T-helper 17 cell (primary cell): Measurements from ENCODE around the gene AHNAK2. TPM values are rescaled to one million over a fixed set of nuclear protein-coding genes. Genes with fewer than 3 reads are reported as not detected.

Experiments used
- ATAC-seq: fragments of 150-1000 bp; cut with Tn5 transposase; 2 replicates; pipeline ENCODE4 v1.10.0; 2021; ENCODE audit warnings: mild to moderate bottlenecking, moderate library complexity
- DNase-seq, 3 donors: peaks; one replicate each; pipeline versions ENCODE4 v3.0.0 to v3.0.0-alpha.2; 2020 to 2021
- H3K9me3 ChIP-seq: one replicate; pipeline ENCODE4 v1.7.0; 2013; ENCODE audit warnings: low read length, mild to moderate bottlenecking; ENCODE audit not compliant: control insufficient read depth, poor library complexity, severe bottlenecking
- H3K27ac Mint-ChIP-seq: one replicate; pipeline ENCODE4 v1.8.0; 2022; ENCODE audit warnings: mild to moderate bottlenecking, moderate library complexity, mixed read lengths
- H3K27me3 Mint-ChIP-seq: one replicate; pipeline ENCODE4 v1.8.0; 2022; ENCODE audit warnings: mixed read lengths
- H3K36me3 Mint-ChIP-seq: one replicate; pipeline ENCODE4 v1.8.0; 2022; ENCODE audit warnings: low read depth, mixed read lengths
- H3K4me1 Mint-ChIP-seq: one replicate; pipeline ENCODE4 v1.8.0; 2022; ENCODE audit warnings: mild to moderate bottlenecking, mixed read lengths
- H3K4me3 Mint-ChIP-seq: one replicate; pipeline ENCODE4 v1.8.0; 2022; ENCODE audit warnings: mild to moderate bottlenecking, moderate library complexity, mixed read lengths
- total RNA-seq, 4 donors: library from RNA in 2 of 4; stranded (reverse) in 2 of 4; gene quantifications; one replicate each; pipeline ENCODE4 v1.2.3 and lab custom pipeline; 2022 to 2026

Gene AHNAK2
- total RNA-seq, 2 donors from 2014 or later, result not detected

GRCh38 chr14:104970231-104971068, 7.7 kb downstream of the AHNAK2 start:
- Mint-ChIP-seq H3K27ac (no peak overlapping the region), H3K36me3 (peaks cover 2% of the 10 kb centered on the region)

GRCh38 chr14:104969741-104970230, 8.4 kb downstream of the AHNAK2 start:
- Mint-ChIP-seq H3K4me1 (no peaks in the 10 kb centered on the region), H3K27me3 (peaks cover 18% of the 10 kb centered on the region), H3K36me3 (peaks cover 2% of the 10 kb centered on the region), H3K27ac (no peak overlapping the region), H3K4me3 (no peak overlapping the region)
- DNase-seq, result no peak
- H3K9me3 ChIP-seq, result no peaks in the 10 kb centered on the region
- ATAC-seq, result no peak

More at GRCh38 chr14:104970231-104971068, 7.7 kb downstream of the AHNAK2 start:
- Mint-ChIP-seq H3K27me3 (peaks cover 18% of the 10 kb centered on the region), H3K4me3 (no peak overlapping the region), H3K4me1 (no peaks in the 10 kb centered on the region)
- no peaks in the 10 kb centered on the region for H3K9me3 ChIP-seq
- no peak for ATAC-seq
- no peak for DNase-seq

GRCh38 chr14:104968541-104969401, 9.4 kb downstream of the AHNAK2 start:
- peaks cover 2% of the 10 kb centered on the region for H3K36me3 Mint-ChIP-seq
- no peak overlapping the region for H3K27ac Mint-ChIP-seq
- peaks cover 18% of the 10 kb centered on the region for H3K27me3 Mint-ChIP-seq
- no peak for ATAC-seq
- DNase-seq, result no peak
- H3K4me1 Mint-ChIP-seq, result no peaks in the 10 kb centered on the region
- H3K4me3 Mint-ChIP-seq, result no peak overlapping the region
- H3K9me3 ChIP-seq, result no peaks in the 10 kb centered on the region

- H3K36me3 Mint-ChIP-seq, result peaks cover 2% of the 10 kb centered on the region
- no peaks in the 10 kb centered on the region for H3K4me1 Mint-ChIP-seq
- no peak for DNase-seq
- H3K9me3 ChIP-seq, result no peaks in the 10 kb centered on the region
- peaks cover 18% of the 10 kb centered on the region for H3K27me3 Mint-ChIP-seq
- no peak overlapping the region for H3K4me3 Mint-ChIP-seq
- H3K27ac Mint-ChIP-seq, result no peak overlapping the region
- ATAC-seq, result no peak
Observed at GRCh38 chr14:104968153-104968527, 10.0 kb downstream of the AHNAK2 start.

GRCh38 chr14:104967386-104968152, 10.6 kb downstream of the AHNAK2 start:
- Mint-ChIP-seq H3K4me3 (no peak overlapping the region), H3K4me1 (no peaks in the 10 kb centered on the region), H3K27ac (no peak overlapping the region), H3K27me3 (peaks cover 18% of the 10 kb centered on the region), H3K36me3 (peaks cover 2% of the 10 kb centered on the region)
- no peaks in the 10 kb centered on the region for H3K9me3 ChIP-seq
- no peak for DNase-seq
- ATAC-seq, result no peak

- H3K9me3 ChIP-seq, result no peaks in the 10 kb centered on the region
- ATAC-seq (no peak), DNase-seq (no peak)
- no peak overlapping the region for H3K4me3 Mint-ChIP-seq
- H3K27ac Mint-ChIP-seq, result no peak overlapping the region
- H3K36me3 Mint-ChIP-seq, result peaks cover 2% of the 10 kb centered on the region
- H3K4me1 Mint-ChIP-seq, result no peaks in the 10 kb centered on the region
- peaks cover 18% of the 10 kb centered on the region for H3K27me3 Mint-ChIP-seq
Observed at GRCh38 chr14:104966981-104967385, 11.2 kb downstream of the AHNAK2 start.

- H3K36me3 Mint-ChIP-seq, result peaks cover 2% of the 10 kb centered on the region
- ATAC-seq (no peak), DNase-seq (no peak)
- no peaks in the 10 kb centered on the region for H3K9me3 ChIP-seq
- no peak overlapping the region for H3K27ac Mint-ChIP-seq
- peaks cover 18% of the 10 kb centered on the region for H3K27me3 Mint-ChIP-seq
- H3K4me3 Mint-ChIP-seq, result no peak overlapping the region
- no peaks in the 10 kb centered on the region for H3K4me1 Mint-ChIP-seq
Observed at GRCh38 chr14:104966261-104966865, 11.8 kb downstream of the AHNAK2 start.

- Mint-ChIP-seq H3K4me3 (no peak overlapping the region), H3K36me3 (peaks cover 2% of the 10 kb centered on the region), H3K27ac (no peak overlapping the region), H3K27me3 (peaks cover 18% of the 10 kb centered on the region), H3K4me1 (no peaks in the 10 kb centered on the region)
- no peak for DNase-seq
- no peak for ATAC-seq
- H3K9me3 ChIP-seq, result no peaks in the 10 kb centered on the region
Observed at GRCh38 chr14:104965561-104966231, 12.5 kb downstream of the AHNAK2 start.

GRCh38 chr14:104964546-104964945, 13.6 kb downstream of the AHNAK2 start:
- no peaks in the 10 kb centered on the region for H3K9me3 ChIP-seq
- Mint-ChIP-seq H3K4me1 (no peaks in the 10 kb centered on the region), H3K27ac (no peak overlapping the region), H3K36me3 (peaks cover 2% of the 10 kb centered on the region), H3K4me3 (no peak overlapping the region), H3K27me3 (peaks cover 17% of the 10 kb centered on the region)
- DNase-seq (no peak), ATAC-seq (no peak)

GRCh38 chr14:104957146-104958113, 20.7 kb downstream of the AHNAK2 start:
- Mint-ChIP-seq H3K36me3 (peaks cover 9% of the 10 kb centered on the region), H3K27me3 (peaks cover 46% of the 10 kb centered on the region), H3K4me1 (peaks cover 3% of the 10 kb centered on the region), H3K4me3 (no peak overlapping the region), H3K27ac (no peak overlapping the region)
- H3K9me3 ChIP-seq, result no peaks in the 10 kb centered on the region
- ATAC-seq (no peak), DNase-seq (no peak)

- no peaks in the 10 kb centered on the region for H3K9me3 ChIP-seq
- no peak overlapping the region for H3K27ac Mint-ChIP-seq
- peaks cover 46% of the 10 kb centered on the region for H3K27me3 Mint-ChIP-seq
- peaks cover 3% of the 10 kb centered on the region for H3K4me1 Mint-ChIP-seq
- no peak for ATAC-seq
- H3K4me3 Mint-ChIP-seq, result no peak overlapping the region
- DNase-seq, result no peak
- peaks cover 9% of the 10 kb centered on the region for H3K36me3 Mint-ChIP-seq
Observed at GRCh38 chr14:104956290-104956890, 21.8 kb downstream of the AHNAK2 start.
